Measurements from ENCODE around the gene ROR1. TPM values are rescaled to one million over a fixed set of nuclear protein-coding genes. Genes with fewer than 3 reads are reported as not detected.

ROR1 gene
- total RNA-seq, 2 experiments from 2014 or later: 0.47 to 1.4 TPM

DNA sequence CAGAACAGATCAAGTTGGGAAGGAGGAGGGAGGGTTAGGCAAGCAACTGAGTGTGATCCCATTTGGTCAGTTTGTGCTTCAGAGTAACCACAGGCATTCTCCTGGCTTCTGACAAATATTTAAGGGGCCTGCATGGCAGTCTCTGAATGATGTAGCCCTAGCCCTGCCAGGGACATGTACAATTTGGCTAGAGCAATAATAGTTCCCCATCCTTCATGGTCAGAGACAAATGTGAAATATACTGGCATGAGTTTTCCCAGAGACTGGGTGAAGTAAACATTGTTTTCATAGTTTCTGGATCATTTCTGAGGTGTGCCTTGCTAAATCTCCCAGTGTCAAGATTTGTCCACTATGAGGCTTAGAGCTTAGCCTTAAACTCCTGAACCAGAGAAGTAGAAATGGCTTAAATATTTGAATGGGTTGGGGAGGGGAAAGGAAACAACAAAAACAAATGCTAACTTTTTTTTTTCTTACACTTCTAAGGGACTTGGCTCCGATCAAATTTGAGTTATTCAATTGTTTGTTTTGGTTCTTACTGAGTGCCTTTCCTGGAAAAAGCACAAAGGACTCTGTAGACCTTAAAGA is 387.6 kb downstream of the ROR1 start:
- H3K9me2 ChIP-seq (ENCODE audit: insufficient read depth, low read length): no peaks in the 10 kb centered on the region
- no peaks in the 10 kb centered on the region for H3K36me3 ChIP-seq (ENCODE audit: insufficient read depth, low read length)
- no peaks in the 10 kb centered on the region for H3K79me2 ChIP-seq (ENCODE audit: insufficient read depth, low read depth, low read length)
- no peak overlapping the region for H2AFZ ChIP-seq (ENCODE audit: low read length)
- H3K4me3 ChIP-seq (ENCODE audit: low read depth, low read length, poor library complexity, severe bottlenecking): no peak overlapping the region
- H4K20me1 ChIP-seq (ENCODE audit: insufficient read depth, low read length): no peaks in the 10 kb centered on the region
- no peak overlapping the region for H3K4me2 ChIP-seq (ENCODE audit: low read length)
- ChIA-PET CTCF (ENCODE audit: unreplicated experiment) (no interaction called here), POLR2A (no interaction called here)
- intact Hi-C loops (cut with micrococcal nuclease; ENCODE audit: unreplicated experiment): no loop called here
- TF ChIP-seq, protein P1, sequence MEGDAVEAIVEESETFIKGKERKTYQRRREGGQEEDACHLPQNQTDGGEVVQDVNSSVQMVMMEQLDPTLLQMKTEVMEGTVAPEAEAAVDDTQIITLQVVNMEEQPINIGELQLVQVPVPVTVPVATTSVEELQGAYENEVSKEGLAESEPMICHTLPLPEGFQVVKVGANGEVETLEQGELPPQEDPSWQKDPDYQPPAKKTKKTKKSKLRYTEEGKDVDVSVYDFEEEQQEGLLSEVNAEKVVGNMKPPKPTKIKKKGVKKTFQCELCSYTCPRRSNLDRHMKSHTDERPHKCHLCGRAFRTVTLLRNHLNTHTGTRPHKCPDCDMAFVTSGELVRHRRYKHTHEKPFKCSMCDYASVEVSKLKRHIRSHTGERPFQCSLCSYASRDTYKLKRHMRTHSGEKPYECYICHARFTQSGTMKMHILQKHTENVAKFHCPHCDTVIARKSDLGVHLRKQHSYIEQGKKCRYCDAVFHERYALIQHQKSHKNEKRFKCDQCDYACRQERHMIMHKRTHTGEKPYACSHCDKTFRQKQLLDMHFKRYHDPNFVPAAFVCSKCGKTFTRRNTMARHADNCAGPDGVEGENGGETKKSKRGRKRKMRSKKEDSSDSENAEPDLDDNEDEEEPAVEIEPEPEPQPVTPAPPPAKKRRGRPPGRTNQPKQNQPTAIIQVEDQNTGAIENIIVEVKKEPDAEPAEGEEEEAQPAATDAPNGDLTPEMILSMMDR (conservative IDR thresholded peaks at IDR 0.05; ENCODE audit: low read length): no peak
- TF ChIP-seq EZH2phosphoT487 (IDR thresholded peaks at IDR 0.05; ENCODE audit: borderline replicate concordance, low read depth, low read length): no peak
- BruUV-seq (replicated peaks): no TSS peak
- no peaks in the 10 kb centered on the region for H3K9me3 ChIP-seq (ENCODE audit: low read length)
- DNase-seq (ENCODE audit: low spot score): no peak
- no peak overlapping the region for H3K27ac ChIP-seq (ENCODE audit: low read depth, low read length, poor library complexity, severe bottlenecking)
- no peaks in the 10 kb centered on the region for H3K4me1 ChIP-seq (ENCODE audit: insufficient read depth, low read length, poor library complexity, severe bottlenecking)

- no peak for DNase-seq (ENCODE audit: low spot score)
- intact Hi-C loops (cut with micrococcal nuclease; ENCODE audit: unreplicated experiment): no loop called here
- Histone ChIP-seq H3K36me3 (ENCODE audit: insufficient read depth, low read length) (no peaks in the 10 kb centered on the region), H2AFZ (ENCODE audit: low read length) (no peak overlapping the region), H3K9me3 (ENCODE audit: low read length) (no peaks in the 10 kb centered on the region), H4K20me1 (ENCODE audit: insufficient read depth, low read length) (no peaks in the 10 kb centered on the region), H3K27ac (ENCODE audit: low read depth, low read length, poor library complexity, severe bottlenecking) (no peak overlapping the region), H3K4me2 (ENCODE audit: low read length) (no peak overlapping the region), H3K79me2 (ENCODE audit: insufficient read depth, low read depth, low read length) (no peaks in the 10 kb centered on the region), H3K9me2 (ENCODE audit: insufficient read depth, low read length) (no peaks in the 10 kb centered on the region), H3K4me3 (ENCODE audit: low read depth, low read length, poor library complexity, severe bottlenecking) (no peak overlapping the region), H3K4me1 (ENCODE audit: insufficient read depth, low read length, poor library complexity, severe bottlenecking) (no peaks in the 10 kb centered on the region)
- ChIA-PET POLR2A (no interaction called here), CTCF (ENCODE audit: unreplicated experiment) (no interaction called here)
- TF ChIP-seq, protein P1 (conservative IDR thresholded peaks at IDR 0.05; ENCODE audit: low read length): no peak
- no peak for TF ChIP-seq EZH2phosphoT487 (IDR thresholded peaks at IDR 0.05; ENCODE audit: borderline replicate concordance, low read depth, low read length)
- BruUV-seq (replicated peaks): no TSS peak
Measured at GRCh38 chr1:64162151-64162550, 388.3 kb downstream of the ROR1 start.

GRCh38 chr1:64162804-64163203 is 389.0 kb downstream of the ROR1 start:
- Histone ChIP-seq H3K27ac (ENCODE audit: low read depth, low read length, poor library complexity, severe bottlenecking) (no peak overlapping the region), H3K4me1 (ENCODE audit: insufficient read depth, low read length, poor library complexity, severe bottlenecking) (no peaks in the 10 kb centered on the region), H3K9me3 (ENCODE audit: low read length) (no peaks in the 10 kb centered on the region), H3K79me2 (ENCODE audit: insufficient read depth, low read depth, low read length) (no peaks in the 10 kb centered on the region), H2AFZ (ENCODE audit: low read length) (no peak overlapping the region), H4K20me1 (ENCODE audit: insufficient read depth, low read length) (no peaks in the 10 kb centered on the region), H3K36me3 (ENCODE audit: insufficient read depth, low read length) (no peaks in the 10 kb centered on the region), H3K4me2 (ENCODE audit: low read length) (no peak overlapping the region), H3K4me3 (ENCODE audit: low read depth, low read length, poor library complexity, severe bottlenecking) (no peak overlapping the region), H3K9me2 (ENCODE audit: insufficient read depth, low read length) (no peaks in the 10 kb centered on the region)
- BruUV-seq (replicated peaks): no TSS peak
- intact Hi-C loops (cut with micrococcal nuclease; ENCODE audit: unreplicated experiment): no loop called here
- ChIA-PET POLR2A (no interaction called here), CTCF (ENCODE audit: unreplicated experiment) (no interaction called here)
- no peak for TF ChIP-seq EZH2phosphoT487 (IDR thresholded peaks at IDR 0.05; ENCODE audit: borderline replicate concordance, low read depth, low read length)
- TF ChIP-seq, protein P1 (conservative IDR thresholded peaks at IDR 0.05; ENCODE audit: low read length): no peak
- no peak for DNase-seq (ENCODE audit: low spot score)

Data from OCI-LY7 (cell line).